Upper lobe of left lung (tissue), 4 donors: ENCODE measurements around the gene NUP93.

Experiments
- POLR2A ChIP-seq, 4 donors: fragments of 450-650 bp; IDR thresholded peaks; one replicate each; pipeline ENCODE4 v1.5.1; 2016 to 2017; ENCODE audit warnings: antibody characterized with exemption in 4 of 4, mild to moderate bottlenecking in 2 of 4
- TF ChIP-seq, protein P1 (sequence below), 6 experiments: fragments of 450-650 bp in 4 of 6; fragments of 200-600 bp in 2 of 6; sonication (generic) in 2 of 6; IDR thresholded peaks; one replicate each; pipeline ENCODE4 v1.5.1; 2016 to 2019; ENCODE audit warnings: antibody characterized with exemption in 6 of 6

DNA sequence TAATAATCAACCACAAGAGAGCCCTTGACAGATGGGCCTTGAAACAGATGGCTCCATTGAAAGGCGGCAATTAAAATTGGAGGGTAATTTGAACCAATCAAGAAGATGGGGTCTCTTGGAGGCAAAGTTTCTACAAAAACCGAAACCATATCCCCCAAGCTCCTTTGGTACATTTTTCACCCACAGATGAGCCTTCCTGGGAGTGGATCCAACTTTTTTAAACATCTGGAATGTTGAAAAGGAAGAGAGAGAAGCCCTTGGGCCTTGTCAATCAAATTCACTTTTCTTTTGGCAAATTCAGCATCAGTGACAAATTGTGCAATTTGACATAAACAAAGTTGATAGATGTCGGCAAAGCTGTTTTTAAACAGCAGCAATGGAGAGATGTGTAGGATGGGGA is 13.2 kb upstream of the NUP93 start:
- no peak for TF ChIP-seq POLR2A (IDR thresholded peaks at IDR 0.05)
- TF ChIP-seq, protein P1, sequence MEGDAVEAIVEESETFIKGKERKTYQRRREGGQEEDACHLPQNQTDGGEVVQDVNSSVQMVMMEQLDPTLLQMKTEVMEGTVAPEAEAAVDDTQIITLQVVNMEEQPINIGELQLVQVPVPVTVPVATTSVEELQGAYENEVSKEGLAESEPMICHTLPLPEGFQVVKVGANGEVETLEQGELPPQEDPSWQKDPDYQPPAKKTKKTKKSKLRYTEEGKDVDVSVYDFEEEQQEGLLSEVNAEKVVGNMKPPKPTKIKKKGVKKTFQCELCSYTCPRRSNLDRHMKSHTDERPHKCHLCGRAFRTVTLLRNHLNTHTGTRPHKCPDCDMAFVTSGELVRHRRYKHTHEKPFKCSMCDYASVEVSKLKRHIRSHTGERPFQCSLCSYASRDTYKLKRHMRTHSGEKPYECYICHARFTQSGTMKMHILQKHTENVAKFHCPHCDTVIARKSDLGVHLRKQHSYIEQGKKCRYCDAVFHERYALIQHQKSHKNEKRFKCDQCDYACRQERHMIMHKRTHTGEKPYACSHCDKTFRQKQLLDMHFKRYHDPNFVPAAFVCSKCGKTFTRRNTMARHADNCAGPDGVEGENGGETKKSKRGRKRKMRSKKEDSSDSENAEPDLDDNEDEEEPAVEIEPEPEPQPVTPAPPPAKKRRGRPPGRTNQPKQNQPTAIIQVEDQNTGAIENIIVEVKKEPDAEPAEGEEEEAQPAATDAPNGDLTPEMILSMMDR (IDR thresholded peaks at IDR 0.05): no peak
